Measurements from ENCODE around the gene PMF1. TPM values are rescaled to one million over a fixed set of nuclear protein-coding genes. Genes with fewer than 3 reads are reported as not detected.

PMF1 gene
- total RNA-seq, 4 donors from 2014 or later, result 73.3 to 119 (median 89.9) TPM

DNA sequence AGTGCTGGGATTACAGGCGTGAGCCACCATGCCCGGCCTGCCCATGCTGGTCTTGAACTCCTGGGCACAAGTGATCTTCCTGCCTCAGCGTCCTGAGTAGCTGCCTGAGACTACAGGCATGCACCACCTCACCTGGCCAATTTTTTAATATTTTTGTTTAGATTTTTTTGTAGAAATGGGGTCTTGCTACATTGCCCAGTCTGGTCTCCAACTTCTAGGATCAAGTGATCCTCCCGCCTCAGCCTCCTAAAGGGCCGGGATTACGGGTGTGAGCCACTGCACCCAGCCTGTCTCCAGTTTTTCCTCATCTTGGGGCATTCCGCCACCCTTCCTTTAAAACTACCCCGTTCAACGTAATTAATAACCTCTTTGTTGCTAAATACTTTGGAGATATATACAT, 7.4 kb downstream of the PMF1 start:
- no peak for TF ChIP-seq POLR2A (IDR thresholded peaks at IDR 0.05)
- in situ Hi-C loops (cut with MboI; ENCODE audit: low sequenced_read_pairs in 4 of 4) (loop anchor here (5.0 kb wide), 2 partner anchors 73 to 128 kb away; no protein-coding TSS in a partner anchor), intact Hi-C loops (cut with DNase I; ENCODE audit: low total_unique reads) (no loop called here)
- Histone ChIP-seq H3K4me1 (peaks cover 0 to 11% of the 10 kb centered on the region in 2 donors), H3K27me3 (no peaks in the 10 kb centered on the region), H3K9me3 (no peaks in the 10 kb centered on the region), H3K36me3 (peaks cover 0 to 36% of the 10 kb centered on the region in 2 donors), H3K4me3 (no peak overlapping the region), H3K27ac (no peak overlapping the region)
- ATAC-seq (no peak), DNase-seq (no peak)

DNA sequence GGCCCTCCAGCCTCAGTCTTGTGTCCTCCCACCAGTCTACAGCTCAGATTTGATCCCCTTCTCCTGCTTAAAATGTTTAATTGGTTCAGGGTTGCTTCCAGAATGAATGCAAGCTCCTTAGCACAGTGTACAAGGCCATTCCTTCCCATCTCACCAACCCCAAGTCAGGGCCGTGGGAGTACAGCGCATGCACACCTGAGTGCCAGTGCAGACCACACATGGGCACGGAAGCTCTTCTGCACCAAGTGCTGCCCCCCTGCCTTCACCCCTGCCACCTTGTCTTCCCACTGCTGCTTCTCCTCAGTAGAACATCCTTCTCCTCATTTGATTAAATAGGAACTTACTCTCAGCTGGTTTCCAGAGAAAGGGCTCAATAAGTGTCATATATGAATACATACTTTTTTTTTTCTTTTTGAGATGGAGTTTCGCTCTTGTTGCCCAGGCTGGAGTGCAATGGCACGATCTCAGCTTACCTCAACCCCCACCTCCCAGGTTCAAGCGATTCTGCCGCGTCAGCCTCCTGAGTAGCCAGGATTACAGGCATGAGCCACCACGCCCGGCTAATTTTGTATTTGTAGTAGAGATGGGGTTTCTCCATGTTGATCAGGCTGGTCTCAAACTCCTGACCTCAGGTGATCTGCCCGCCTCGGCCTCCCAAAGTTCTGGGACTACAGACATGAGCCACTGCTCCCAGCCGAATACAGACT, 9.3 kb downstream of the PMF1 start:
- no peak overlapping the region for H3K4me3 ChIP-seq
- DNase-seq (no peak), ATAC-seq (no peak)
- H3K36me3 ChIP-seq, result peaks cover 0 to 36% of the 10 kb centered on the region in 2 donors
- intact Hi-C loops (cut with DNase I; ENCODE audit: low total_unique reads) (no loop called here), in situ Hi-C loops (cut with MboI; ENCODE audit: low sequenced_read_pairs in 4 of 4) (loop anchor here (5.0 kb wide), 2 partner anchors 75 to 130 kb away; no protein-coding TSS in a partner anchor)
- TF ChIP-seq, protein P1, sequence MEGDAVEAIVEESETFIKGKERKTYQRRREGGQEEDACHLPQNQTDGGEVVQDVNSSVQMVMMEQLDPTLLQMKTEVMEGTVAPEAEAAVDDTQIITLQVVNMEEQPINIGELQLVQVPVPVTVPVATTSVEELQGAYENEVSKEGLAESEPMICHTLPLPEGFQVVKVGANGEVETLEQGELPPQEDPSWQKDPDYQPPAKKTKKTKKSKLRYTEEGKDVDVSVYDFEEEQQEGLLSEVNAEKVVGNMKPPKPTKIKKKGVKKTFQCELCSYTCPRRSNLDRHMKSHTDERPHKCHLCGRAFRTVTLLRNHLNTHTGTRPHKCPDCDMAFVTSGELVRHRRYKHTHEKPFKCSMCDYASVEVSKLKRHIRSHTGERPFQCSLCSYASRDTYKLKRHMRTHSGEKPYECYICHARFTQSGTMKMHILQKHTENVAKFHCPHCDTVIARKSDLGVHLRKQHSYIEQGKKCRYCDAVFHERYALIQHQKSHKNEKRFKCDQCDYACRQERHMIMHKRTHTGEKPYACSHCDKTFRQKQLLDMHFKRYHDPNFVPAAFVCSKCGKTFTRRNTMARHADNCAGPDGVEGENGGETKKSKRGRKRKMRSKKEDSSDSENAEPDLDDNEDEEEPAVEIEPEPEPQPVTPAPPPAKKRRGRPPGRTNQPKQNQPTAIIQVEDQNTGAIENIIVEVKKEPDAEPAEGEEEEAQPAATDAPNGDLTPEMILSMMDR (IDR thresholded peaks at IDR 0.05 in 4 of 5, conservative IDR thresholded peaks at IDR 0.05 in 1 of 5), result no peak
- TF ChIP-seq POLR2A (IDR thresholded peaks at IDR 0.05), result no peak
- peak overlapping the region in 2 of 4 donors; percentile 23 to 28 for H3K27ac ChIP-seq
- H3K27me3 ChIP-seq, result no peaks in the 10 kb centered on the region
- H3K4me1 ChIP-seq, result peaks cover 5 to 11% of the 10 kb centered on the region in 2 donors
- no peaks in the 10 kb centered on the region for H3K9me3 ChIP-seq

DNA sequence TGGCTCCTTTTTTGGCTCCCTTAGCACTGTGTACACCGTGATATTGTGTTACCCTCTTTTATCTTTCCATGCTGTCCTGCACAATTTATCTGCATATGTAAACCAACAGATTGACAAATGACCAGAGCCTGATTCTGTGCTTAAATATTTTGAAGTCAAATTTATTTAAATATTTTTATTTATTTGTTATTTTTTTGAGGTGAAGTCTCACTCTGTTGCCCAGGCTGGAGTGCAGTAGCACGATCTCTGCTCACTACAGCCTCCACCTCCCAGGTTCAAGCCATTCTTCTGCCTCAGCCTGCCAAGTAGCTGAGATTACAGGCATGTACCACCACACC, 12.8 kb downstream of the PMF1 start:
- Histone ChIP-seq H3K27ac (peak overlapping the region in 2 of 4 donors; percentile 5 to 18), H3K4me3 (no peak overlapping the region), H3K4me1 (peaks cover 0 to 5% of the 10 kb centered on the region in 2 donors), H3K9me3 (no peaks in the 10 kb centered on the region), H3K36me3 (peaks cover 0 to 40% of the 10 kb centered on the region in 2 donors), H3K27me3 (no peaks in the 10 kb centered on the region)
- DNase-seq (no peak), ATAC-seq (no peak)
- TF ChIP-seq, protein P1 (IDR thresholded peaks at IDR 0.05 in 4 of 5, conservative IDR thresholded peaks at IDR 0.05 in 1 of 5), result peak in 2 of 5 experiments; percentile 5 to 8
- no peak for TF ChIP-seq POLR2A (IDR thresholded peaks at IDR 0.05)
- in situ Hi-C loops (cut with MboI; ENCODE audit: low sequenced_read_pairs in 4 of 4), result loop anchor here in 3 of 4 donors (5.0 kb wide), 2 partner anchors 78 to 138 kb away; no protein-coding TSS in a partner anchor
- intact Hi-C loops (cut with DNase I; ENCODE audit: low total_unique reads), result loop anchor here (1.0 to 2.0 kb wide), 3 partner anchors 79 to 135 kb away; no protein-coding TSS in a partner anchor

DNA sequence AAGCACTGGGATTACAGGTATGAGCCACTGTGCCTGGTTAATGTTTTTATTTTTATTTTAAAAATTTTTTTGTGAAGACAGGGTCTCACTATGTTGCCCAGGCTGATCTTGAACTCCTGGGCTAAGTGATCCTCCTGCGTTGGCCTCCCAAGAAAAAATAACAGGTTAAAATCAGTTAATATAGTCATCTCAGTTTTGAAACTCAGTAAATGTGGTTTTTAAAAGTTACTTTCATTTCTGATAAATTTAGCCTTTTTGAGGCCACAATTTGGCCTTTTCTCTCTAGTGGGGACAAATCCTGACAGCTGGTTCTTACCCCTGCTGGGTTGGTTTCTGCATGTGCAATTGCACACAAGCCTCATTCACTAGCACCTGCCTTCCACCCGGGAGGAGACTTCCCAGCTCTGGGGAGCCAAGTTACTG, 13.3 kb downstream of the PMF1 start:
- in situ Hi-C loops (cut with MboI; ENCODE audit: low sequenced_read_pairs in 4 of 4) (loop anchor here in 3 of 4 donors (5.0 kb wide), 2 partner anchors 79 to 139 kb away; no protein-coding TSS in a partner anchor), intact Hi-C loops (cut with DNase I; ENCODE audit: low total_unique reads) (loop anchor here (2.0 kb wide), 1 partner anchor 85 kb away; no protein-coding TSS in a partner anchor)
- no peak for ATAC-seq
- peak overlapping the region in 1 of 4 donors; percentile 18 for H3K27ac ChIP-seq
- no peak overlapping the region for H3K4me3 ChIP-seq
- peaks cover 0 to 5% of the 10 kb centered on the region in 2 donors for H3K4me1 ChIP-seq
- peaks cover 0 to 35% of the 10 kb centered on the region in 2 donors for H3K36me3 ChIP-seq
- H3K27me3 ChIP-seq, result no peaks in the 10 kb centered on the region
- no peaks in the 10 kb centered on the region for H3K9me3 ChIP-seq
- TF ChIP-seq, protein P1 (IDR thresholded peaks at IDR 0.05 in 4 of 5, conservative IDR thresholded peaks at IDR 0.05 in 1 of 5), result no peak
- TF ChIP-seq POLR2A (IDR thresholded peaks at IDR 0.05), result no peak
- DNase-seq, result no peak

GRCh38 chr1:156226782-156227181, 14.0 kb downstream of the PMF1 start:
- in situ Hi-C loops (cut with MboI; ENCODE audit: low sequenced_read_pairs in 4 of 4), result loop anchor here in 3 of 4 donors (5.0 kb wide), 2 partner anchors 79 to 139 kb away; no protein-coding TSS in a partner anchor
- intact Hi-C loops (cut with DNase I; ENCODE audit: low total_unique reads), result loop anchor here (2.0 kb wide), 1 partner anchor 86 kb away; no protein-coding TSS in a partner anchor
- no peaks in the 10 kb centered on the region for H3K9me3 ChIP-seq
- peaks cover 0 to 30% of the 10 kb centered on the region in 2 donors for H3K36me3 ChIP-seq
- DNase-seq (no peak), ATAC-seq (no peak)
- peaks cover 0 to 5% of the 10 kb centered on the region in 2 donors for H3K4me1 ChIP-seq
- H3K4me3 ChIP-seq, result no peak overlapping the region
- no peak for TF ChIP-seq POLR2A (IDR thresholded peaks at IDR 0.05)
- TF ChIP-seq, protein P1 (IDR thresholded peaks at IDR 0.05 in 4 of 5, conservative IDR thresholded peaks at IDR 0.05 in 1 of 5), result no peak
- H3K27ac ChIP-seq, result no peak overlapping the region
- H3K27me3 ChIP-seq, result no peaks in the 10 kb centered on the region

Measured in gastrocnemius medialis (tissue), 4 donors.